Stomach (tissue), 4 donors: ENCODE data around the gene MYO5C.

Experiments
- EP300 ChIP-seq: sonication (generic); formaldehyde crosslinking; IDR thresholded peaks from one replicate; pipeline ENCODE4 v1.6.1; 2017; ENCODE audit warnings: antibody characterized with exemption
- POLR2A ChIP-seq, 4 donors: fragments of 450-650 bp; IDR thresholded peaks; one replicate each; pipeline ENCODE4 v1.6.1; 2016; ENCODE audit warnings: antibody characterized with exemption in 4 of 4, control low read depth in 2 of 4, mild to moderate bottlenecking in 1 of 4, moderate library complexity in 1 of 4
- POLR2AphosphoS5 ChIP-seq, 3 donors: sonication (generic); formaldehyde crosslinking; IDR thresholded peaks; one replicate each; pipeline ENCODE4 v1.6.1; 2016; ENCODE audit warnings: antibody characterized with exemption in 3 of 3
- TF ChIP-seq, protein P1 (sequence below), 7 experiments: fragments of 450-650 bp in 4 of 7; fragments of 200-600 bp in 3 of 7; sonication (generic) in 3 of 7; IDR thresholded peaks; one replicate each; pipeline ENCODE4 v1.5.1; 2016 to 2019; ENCODE audit warnings: antibody characterized with exemption in 7 of 7, control low read depth in 2 of 7, mild to moderate bottlenecking in 1 of 7

DNA sequence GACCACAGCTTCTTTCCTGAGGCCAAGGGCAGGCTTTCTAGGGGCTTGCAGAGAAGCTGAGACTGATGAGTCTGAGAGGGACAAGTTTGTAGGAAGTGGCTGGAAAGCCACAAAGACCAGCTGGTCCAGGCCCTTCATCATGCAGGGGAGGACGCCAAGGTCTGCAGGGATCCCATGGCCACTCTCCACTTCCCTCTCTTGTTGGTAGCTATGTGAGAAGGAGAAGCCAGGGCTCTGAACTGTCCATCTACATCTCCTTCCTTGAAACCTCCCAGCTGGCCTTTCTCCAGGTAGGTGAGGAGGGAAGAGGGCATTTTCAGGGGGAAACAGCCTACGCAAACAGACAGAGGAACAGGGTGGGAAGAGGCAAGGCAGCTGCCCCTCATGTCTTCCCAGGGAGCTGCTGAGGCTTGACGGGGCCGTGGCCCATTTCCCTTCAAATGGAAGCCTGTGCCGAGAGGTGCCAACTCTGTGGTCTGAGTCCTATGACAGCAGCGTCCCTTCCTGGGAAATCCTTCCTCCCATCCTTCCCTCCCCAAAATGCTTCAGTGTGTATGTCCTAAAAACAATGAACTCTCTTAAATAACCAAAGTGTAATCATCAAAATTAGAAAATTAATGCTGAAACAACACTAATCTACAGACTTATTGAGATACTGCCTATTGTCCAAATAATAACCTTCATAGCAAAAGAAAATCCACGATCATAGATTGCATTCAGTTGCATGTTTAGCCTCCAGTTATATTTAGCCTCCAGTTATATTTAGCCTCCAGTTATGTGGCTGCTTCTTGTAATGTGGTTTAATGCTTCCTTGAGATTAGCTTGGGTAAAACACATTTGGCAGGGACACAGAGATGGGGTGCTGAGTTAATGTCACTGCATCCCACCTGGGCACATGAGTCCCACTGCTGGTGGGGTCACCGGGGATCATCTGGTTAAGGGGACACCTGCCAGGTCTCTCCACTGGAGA, 140.4 kb downstream of the MYO5C start:
- TF ChIP-seq EP300 (no peak), POLR2A (IDR thresholded peaks at IDR 0.05) (no peak), POLR2AphosphoS5 (IDR thresholded peaks at IDR 0.05) (no peak)
- TF ChIP-seq, protein P1, sequence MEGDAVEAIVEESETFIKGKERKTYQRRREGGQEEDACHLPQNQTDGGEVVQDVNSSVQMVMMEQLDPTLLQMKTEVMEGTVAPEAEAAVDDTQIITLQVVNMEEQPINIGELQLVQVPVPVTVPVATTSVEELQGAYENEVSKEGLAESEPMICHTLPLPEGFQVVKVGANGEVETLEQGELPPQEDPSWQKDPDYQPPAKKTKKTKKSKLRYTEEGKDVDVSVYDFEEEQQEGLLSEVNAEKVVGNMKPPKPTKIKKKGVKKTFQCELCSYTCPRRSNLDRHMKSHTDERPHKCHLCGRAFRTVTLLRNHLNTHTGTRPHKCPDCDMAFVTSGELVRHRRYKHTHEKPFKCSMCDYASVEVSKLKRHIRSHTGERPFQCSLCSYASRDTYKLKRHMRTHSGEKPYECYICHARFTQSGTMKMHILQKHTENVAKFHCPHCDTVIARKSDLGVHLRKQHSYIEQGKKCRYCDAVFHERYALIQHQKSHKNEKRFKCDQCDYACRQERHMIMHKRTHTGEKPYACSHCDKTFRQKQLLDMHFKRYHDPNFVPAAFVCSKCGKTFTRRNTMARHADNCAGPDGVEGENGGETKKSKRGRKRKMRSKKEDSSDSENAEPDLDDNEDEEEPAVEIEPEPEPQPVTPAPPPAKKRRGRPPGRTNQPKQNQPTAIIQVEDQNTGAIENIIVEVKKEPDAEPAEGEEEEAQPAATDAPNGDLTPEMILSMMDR (IDR thresholded peaks at IDR 0.05) = no peak
